GM11168 (cell line): ENCODE results near the gene CELF2.
"Not testable (repeated sequence)": the region's sequence is repeated elsewhere in the genome, so short reads cannot be mapped to it uniquely, and the experiment has no call there.

Source experiments
- in situ Hi-C: fragments of 300-500 bp; cut with MboI; formaldehyde crosslinking; loops from one replicate; pipeline ENCODE4 v1.12.0; 2022; ENCODE audit warnings: low sequenced_read_pairs; ENCODE audit not compliant: unreplicated experiment

The CELF2 gene

DNA sequence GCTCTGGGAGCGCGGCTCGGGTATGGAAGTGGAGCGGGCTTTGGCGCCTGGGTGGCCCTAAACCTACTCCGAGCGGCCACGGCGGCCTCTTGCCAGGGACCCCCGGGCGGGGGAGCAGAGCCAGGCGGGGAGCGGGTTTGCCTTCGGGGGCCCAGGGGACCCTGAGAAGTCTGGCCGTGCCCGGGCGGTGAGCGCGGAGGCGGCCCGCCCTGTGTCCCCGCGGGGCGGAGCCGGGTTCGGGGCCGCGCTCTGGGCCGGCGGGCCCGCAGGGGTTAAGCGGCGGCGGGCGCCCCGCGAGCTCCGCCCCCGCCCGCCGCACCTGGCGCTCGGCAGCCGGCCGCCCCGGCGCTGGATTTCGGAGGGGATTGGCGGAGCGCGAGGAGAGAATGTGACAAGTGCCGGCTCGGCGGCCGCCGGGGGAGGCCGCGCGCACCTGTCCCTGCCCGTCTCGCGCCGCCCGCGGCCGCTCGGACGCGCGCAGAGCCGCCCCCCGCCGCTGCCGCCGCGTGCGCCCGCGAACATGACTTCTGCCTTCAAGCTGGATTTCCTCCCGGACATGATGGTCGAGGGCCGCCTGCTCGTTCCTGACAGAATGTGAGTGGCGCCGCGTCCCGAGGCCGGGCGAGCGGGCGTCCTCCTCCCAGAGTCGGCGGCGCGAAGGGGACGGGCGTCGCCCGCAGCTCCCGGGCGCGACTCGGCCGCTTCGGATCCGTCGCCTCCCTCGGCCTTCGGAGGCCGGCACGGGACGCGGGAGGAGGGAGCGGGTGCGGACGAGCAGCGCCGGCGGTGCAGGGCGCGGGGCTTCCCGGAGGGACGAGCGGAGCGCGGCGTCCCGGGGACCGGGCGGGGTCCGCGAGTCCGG is at the start of gene CELF2:
TSS of gene CELF2 (plus strand) at position 303 of the 862 bp plus-strand sequence. CDS start at position 521, 218 bp downstream.
- in situ Hi-C loops = no loop called here

- in situ Hi-C loops = no loop called here
These were observed 49.4 kb upstream of the CELF2 start for GRCh38 chr10:10968257-10968588.

GRCh38 chr10:10973310-10973709 is 44.4 kb upstream of the CELF2 start:
- in situ Hi-C loops = no loop called here

- in situ Hi-C loops = no loop called here
These were observed 42.0 kb upstream of the CELF2 start for GRCh38 chr10:10975647-10976046.

DNA sequence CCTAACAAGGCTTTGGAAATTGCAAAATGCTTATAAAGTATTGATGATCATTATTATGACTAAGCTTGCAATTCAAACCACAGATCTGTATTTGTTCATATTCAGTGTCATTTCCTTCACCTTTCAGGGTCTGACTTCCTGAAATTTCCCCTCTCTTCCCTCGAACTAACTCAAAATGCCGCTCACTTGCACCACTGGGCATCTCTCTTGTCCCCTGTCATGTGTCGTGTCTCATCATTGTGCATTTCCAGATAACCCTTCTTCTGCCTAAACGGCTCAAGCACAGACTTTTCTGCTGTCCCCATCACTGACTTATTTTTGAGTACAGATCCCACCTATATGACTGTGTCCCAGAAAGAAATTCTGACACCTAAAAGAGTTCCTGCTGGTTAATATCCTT is 41.0 kb upstream of the CELF2 start:
- in situ Hi-C loops = no loop called here

- in situ Hi-C loops = no loop called here
These were observed 40.3 kb upstream of the CELF2 start for GRCh38 chr10:10977226-10977956.

GRCh38 chr10:10977978-10978377 is 39.7 kb upstream of the CELF2 start:
- in situ Hi-C loops = no loop called here

DNA sequence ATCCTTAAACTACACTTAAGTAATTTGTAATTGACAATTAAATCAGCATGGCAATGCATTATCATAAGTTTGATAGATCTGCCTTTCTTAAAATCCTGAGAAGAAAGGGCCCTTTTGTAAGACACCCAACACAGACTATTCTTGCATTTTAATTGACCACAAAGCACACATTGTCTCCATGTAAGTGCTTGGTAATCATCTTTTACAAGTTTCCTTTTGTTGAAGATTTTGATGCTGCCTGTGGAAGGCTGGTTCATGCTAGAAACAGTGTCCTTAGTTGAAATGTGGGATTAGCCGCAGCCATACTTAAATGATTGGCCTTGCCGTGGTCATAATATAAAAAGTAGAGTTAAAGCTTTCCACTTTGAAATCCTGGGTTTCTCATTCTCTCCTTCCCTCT is 32.3 kb upstream of the CELF2 start:
- in situ Hi-C loops = no loop called here

DNA sequence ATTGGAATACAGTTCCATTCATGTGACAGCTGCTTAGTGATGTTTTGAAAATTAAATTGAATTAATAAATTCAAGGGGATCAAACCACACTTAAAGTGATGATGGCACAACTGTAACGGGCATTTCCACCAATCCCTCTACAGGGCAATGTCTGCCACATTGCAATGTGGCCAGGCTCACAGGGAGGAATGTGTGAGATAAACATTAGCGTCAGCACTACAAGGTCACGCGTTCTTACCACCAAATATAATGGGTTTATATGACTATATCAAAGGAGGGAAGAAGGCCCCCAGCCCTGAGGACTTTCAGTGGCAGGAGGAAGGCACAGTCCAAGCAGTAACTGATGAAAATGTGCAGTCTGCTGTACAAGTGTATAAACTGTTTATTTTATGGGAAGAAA is 31.1 kb upstream of the CELF2 start:
- in situ Hi-C loops = no loop called here

DNA sequence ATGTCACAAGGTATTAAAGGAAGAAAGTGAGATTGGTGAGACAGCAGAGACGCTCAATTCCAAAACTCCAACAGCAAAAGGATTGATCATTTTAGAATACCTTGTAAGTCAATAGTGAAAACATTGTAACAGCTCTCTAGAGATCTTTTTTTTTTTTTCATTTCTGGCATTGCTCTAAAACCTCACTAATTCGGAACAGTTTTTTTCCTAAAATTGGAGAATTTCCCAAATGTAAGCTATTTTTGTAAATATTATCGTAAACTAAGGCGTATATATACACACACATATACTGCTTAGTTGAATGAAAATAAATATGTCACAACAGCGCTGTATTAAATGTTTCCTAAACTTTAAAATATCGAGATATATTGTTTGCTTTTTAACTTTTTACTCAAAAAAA is 30.6 kb upstream of the CELF2 start:
- in situ Hi-C loops = no loop called here

DNA sequence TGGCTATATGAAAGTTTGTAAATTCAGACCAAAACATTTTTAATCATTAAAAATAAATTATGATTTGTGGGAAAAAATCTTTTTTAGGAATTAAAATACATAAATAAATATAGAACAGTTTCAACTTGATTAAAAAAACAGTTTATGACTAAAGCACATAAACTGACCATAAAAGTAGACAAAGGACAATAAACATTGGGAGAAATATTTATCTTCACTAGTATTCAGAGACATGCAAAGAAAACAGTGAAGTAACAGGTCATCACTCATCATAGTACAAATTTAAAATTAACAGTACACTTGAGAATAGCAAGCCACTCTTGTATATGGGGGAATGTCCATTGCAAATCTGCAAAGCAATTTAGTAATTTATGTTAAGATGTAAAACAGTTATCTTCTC is 28.0 kb upstream of the CELF2 start:
- in situ Hi-C loops = no loop called here

DNA sequence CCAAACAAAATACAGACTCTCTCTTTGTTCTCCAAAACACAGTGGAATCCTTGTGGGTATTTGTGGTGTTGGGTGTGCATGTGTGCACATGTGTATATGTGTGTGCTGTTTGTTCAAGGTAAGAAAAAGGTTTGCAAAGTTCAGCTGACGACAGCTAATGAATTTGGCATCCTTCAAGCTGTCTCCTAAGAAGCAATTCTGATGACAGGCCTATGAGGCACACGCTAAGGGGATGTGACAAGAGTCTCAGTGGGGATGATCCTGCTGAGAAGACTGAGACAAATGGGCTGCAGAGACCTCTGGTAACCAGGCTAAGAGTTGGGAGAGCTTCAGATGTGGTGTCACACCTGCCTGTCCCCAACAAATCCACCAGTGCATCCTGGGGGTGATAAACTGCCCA is 26.5 kb upstream of the CELF2 start:
- in situ Hi-C loops = no loop called here

- in situ Hi-C loops = no loop called here
These were observed 25.6 kb upstream of the CELF2 start for GRCh38 chr10:10992072-10992471.

GRCh38 chr10:10992961-10993714 is 24.5 kb upstream of the CELF2 start:
- in situ Hi-C loops = no loop called here

GRCh38 chr10:10993785-10994184 is 23.9 kb upstream of the CELF2 start:
- in situ Hi-C loops = no loop called here

GRCh38 chr10:10994360-10994759 is 23.3 kb upstream of the CELF2 start:
- in situ Hi-C loops = no loop called here

DNA sequence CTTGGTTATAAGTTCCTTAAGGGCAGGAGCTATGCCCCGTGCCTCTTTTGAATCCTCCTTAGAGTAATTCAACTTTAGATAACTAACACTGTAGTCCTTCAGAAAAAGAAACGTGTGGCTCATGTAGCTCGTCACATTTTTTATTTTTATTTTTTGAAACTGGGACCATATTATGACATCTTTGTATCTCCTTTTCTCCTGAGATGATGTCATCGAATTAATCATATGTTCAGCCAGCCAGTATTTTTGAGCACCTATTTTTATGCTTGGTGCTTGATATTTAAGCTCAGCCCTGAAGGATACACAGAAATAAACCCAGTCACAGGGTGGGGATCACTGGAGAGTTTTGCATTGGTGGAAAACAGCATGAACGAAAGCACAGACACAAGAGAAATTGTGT is 22.6 kb upstream of the CELF2 start:
- in situ Hi-C loops = no loop called here

- in situ Hi-C loops = no loop called here
These were observed 20.6 kb upstream of the CELF2 start for GRCh38 chr10:10996966-10997620.

DNA sequence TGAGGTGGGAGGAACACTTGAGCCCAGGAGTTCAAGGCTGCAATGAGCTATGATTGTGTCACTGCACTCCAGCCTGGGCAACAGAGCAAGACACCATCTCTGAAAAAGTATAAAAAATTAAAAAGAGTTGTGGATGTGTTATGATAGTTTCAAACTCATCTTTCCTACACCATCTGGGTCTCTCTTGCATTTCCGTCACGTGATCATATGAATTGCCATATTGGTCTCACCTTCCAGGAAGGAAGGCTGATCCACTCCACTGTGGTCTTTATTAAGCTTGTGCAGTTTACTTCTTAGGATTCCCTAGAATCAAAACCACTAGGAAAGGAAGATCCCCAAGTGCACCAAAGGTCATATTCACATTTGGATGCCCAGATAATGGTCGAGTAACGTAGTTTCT is 18.2 kb upstream of the CELF2 start:
- in situ Hi-C loops = not testable (repeated sequence)

DNA sequence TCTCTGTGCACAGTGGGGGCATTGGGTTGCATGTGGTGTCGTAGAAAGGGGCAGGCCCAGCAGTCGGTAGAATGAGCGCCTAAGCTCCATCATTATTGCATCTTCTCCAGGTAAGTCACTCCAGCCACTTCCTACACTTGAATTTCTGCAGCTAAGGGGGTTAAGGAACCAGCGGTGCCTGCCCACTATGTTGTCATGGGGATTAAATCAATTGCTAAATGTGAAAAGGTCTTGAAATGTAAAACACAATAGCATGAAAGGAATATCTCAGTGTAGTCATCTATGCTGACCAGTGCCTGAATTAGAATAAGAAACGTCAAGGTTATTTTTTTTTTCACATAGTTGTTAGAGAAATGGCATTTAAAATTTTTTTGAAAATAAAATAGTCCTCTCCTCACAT is 15.2 kb upstream of the CELF2 start:
- in situ Hi-C loops = no loop called here

GRCh38 chr10:11002916-11003315 is 14.8 kb upstream of the CELF2 start:
- in situ Hi-C loops = no loop called here
